ENCODE measurements around the gene DENND1A. TPM values are rescaled to one million over a fixed set of nuclear protein-coding genes. Genes with fewer than 3 reads are reported as not detected.

The DENND1A gene
- total RNA-seq, 3 donors from 2014 or later, result 18.4 to 21.3 (median 20.1) TPM

GRCh38 chr9:123597876-123598556, 331.9 kb downstream of the DENND1A start:
- no peak for TF ChIP-seq CTCF (IDR thresholded peaks at IDR 0.05)
- TF ChIP-seq POLR2AphosphoS5 (IDR thresholded peaks at IDR 0.05), result no peak
- no peak for TF ChIP-seq POLR2A (IDR thresholded peaks at IDR 0.05)
- Histone ChIP-seq H3K36me3 (no peaks in the 10 kb centered on the region), H3K9me3 (no peaks in the 10 kb centered on the region), H3K4me1 (no peaks in the 10 kb centered on the region), H3K27me3 (no peaks in the 10 kb centered on the region), H3K4me3 (no peak overlapping the region), H3K27ac (no peak overlapping the region)
- DNase-seq (ENCODE audit: low spot score in 2 of 2), result no peak
- intact Hi-C loops (cut with DNase I; ENCODE audit: low total_unique reads), result no loop called here

GRCh38 chr9:123597048-123597447, 332.9 kb downstream of the DENND1A start:
- intact Hi-C loops (cut with DNase I; ENCODE audit: low total_unique reads), result no loop called here
- no peak overlapping the region for H3K4me3 ChIP-seq

DNA sequence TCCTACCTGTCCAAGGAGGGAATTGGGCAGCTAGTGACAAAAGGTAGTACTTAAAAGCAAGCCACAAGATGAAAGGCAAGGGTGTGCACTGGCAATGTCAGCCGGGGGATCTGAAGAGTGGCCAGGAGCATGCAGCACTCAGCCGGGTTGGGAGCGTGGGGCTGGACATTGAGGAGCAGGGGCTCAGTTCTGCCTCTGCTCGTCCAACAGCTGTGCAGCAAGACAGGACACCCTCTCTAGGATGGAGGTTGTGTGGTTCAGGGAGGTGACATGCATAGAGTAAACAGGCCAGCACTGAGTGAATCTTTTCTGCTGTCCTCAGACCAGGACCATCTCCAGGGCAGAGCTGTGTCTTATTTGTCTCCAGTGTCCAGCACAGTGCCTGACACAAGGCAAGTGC, 338.6 kb downstream of the DENND1A start:
- TF ChIP-seq POLR2A (IDR thresholded peaks at IDR 0.05), result no peak
- no peak for TF ChIP-seq CTCF (IDR thresholded peaks at IDR 0.05)
- TF ChIP-seq POLR2AphosphoS5 (IDR thresholded peaks at IDR 0.05), result no peak
- no peak for DNase-seq (ENCODE audit: low spot score in 2 of 2)
- H3K4me3 ChIP-seq, result no peak overlapping the region
- no peaks in the 10 kb centered on the region for H3K36me3 ChIP-seq
- intact Hi-C loops (cut with DNase I; ENCODE audit: low total_unique reads), result no loop called here
- peaks cover 7 to 9% of the 10 kb centered on the region in 2 donors for H3K9me3 ChIP-seq
- no peaks in the 10 kb centered on the region for H3K4me1 ChIP-seq
- H3K27me3 ChIP-seq, result no peaks in the 10 kb centered on the region
- H3K27ac ChIP-seq, result no peak overlapping the region

More at GRCh38 chr9:123597048-123597447, 332.9 kb downstream of the DENND1A start:
- no peaks in the 10 kb centered on the region for H3K27me3 ChIP-seq
- TF ChIP-seq POLR2A (IDR thresholded peaks at IDR 0.05) (no peak), POLR2AphosphoS5 (IDR thresholded peaks at IDR 0.05) (no peak), CTCF (IDR thresholded peaks at IDR 0.05) (no peak)
- DNase-seq (ENCODE audit: low spot score in 2 of 2), result no peak
- H3K27ac ChIP-seq, result no peak overlapping the region
- H3K4me1 ChIP-seq, result no peaks in the 10 kb centered on the region
- H3K9me3 ChIP-seq, result no peaks in the 10 kb centered on the region
- H3K36me3 ChIP-seq, result no peaks in the 10 kb centered on the region

DNA sequence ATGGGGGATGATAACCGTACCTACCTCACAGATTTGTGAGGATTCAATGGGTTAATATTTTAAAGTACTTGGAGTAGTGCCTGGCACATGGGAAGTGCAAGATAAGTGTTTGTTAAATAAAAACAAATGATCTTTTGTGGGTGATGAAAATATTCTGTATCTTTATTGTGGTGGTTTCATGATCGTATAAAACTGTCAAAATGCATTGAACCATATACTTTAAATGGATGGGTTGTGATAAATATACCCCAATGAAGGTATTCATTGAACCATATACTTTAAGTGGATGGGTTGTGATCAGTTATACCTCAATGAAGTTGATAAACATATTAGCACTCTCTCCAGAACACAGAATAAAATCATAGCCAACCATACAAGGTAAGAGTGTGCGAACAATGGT, 339.4 kb downstream of the DENND1A start:
- H3K27me3 ChIP-seq, result no peaks in the 10 kb centered on the region
- TF ChIP-seq POLR2AphosphoS5 (IDR thresholded peaks at IDR 0.05) (no peak), CTCF (IDR thresholded peaks at IDR 0.05) (no peak), POLR2A (IDR thresholded peaks at IDR 0.05) (no peak)
- intact Hi-C loops (cut with DNase I; ENCODE audit: low total_unique reads), result no loop called here
- no peaks in the 10 kb centered on the region for H3K36me3 ChIP-seq
- peaks cover 7 to 9% of the 10 kb centered on the region in 2 donors for H3K9me3 ChIP-seq
- H3K4me1 ChIP-seq, result no peaks in the 10 kb centered on the region
- no peak overlapping the region for H3K4me3 ChIP-seq
- no peak overlapping the region for H3K27ac ChIP-seq
- no peak for DNase-seq (ENCODE audit: low spot score in 2 of 2)

GRCh38 chr9:123589361-123590239, 340.3 kb downstream of the DENND1A start:
- no peaks in the 10 kb centered on the region for H3K27me3 ChIP-seq
- intact Hi-C loops (cut with DNase I; ENCODE audit: low total_unique reads), result no loop called here
- H3K4me1 ChIP-seq, result no peaks in the 10 kb centered on the region
- H3K36me3 ChIP-seq, result no peaks in the 10 kb centered on the region
- peaks cover 7 to 9% of the 10 kb centered on the region in 2 donors for H3K9me3 ChIP-seq
- no peak overlapping the region for H3K4me3 ChIP-seq
- H3K27ac ChIP-seq, result no peak overlapping the region
- TF ChIP-seq CTCF (IDR thresholded peaks at IDR 0.05), result no peak
- DNase-seq (ENCODE audit: low spot score in 2 of 2), result no peak
